ENCODE measurements around the gene NOP10.
A peak's percentile ranks its signal among the peaks of the same experiment; 100 is the strongest.

Gene NOP10

GRCh38 chr15:34338347-34338746 lies 4.6 kb downstream of the NOP10 start:
- no peak for DNase-seq (ENCODE audit: low read depth)
- TF ChIP-seq CTCF (IDR thresholded peaks at IDR 0.05; ENCODE audit: low read depth, low read length) (no peak), MAX (IDR thresholded peaks at IDR 0.05; ENCODE audit: low read depth, low read length) (no peak)
- peak overlapping the region; percentile 44 for H3K4me3 ChIP-seq (ENCODE audit: low read depth, low read length)

- peak; percentile 96 for DNase-seq (ENCODE audit: low read depth)
- H3K4me3 ChIP-seq (ENCODE audit: low read depth, low read length) = peak within 1 kb of the TSS; percentile 72
- no peak for TF ChIP-seq CTCF (IDR thresholded peaks at IDR 0.05; ENCODE audit: low read depth, low read length)
- TF ChIP-seq MAX (IDR thresholded peaks at IDR 0.05; ENCODE audit: low read depth, low read length) = peak; percentile 27
- peak; percentile 64 for TF ChIP-seq POLR2A (IDR thresholded peaks at IDR 0.05; ENCODE audit: extremely low read depth, insufficient read length)
- peak; percentile 22; the same call in 1 of the 2 replicates for TF ChIP-seq MYC (IDR thresholded peaks at IDR 0.05; ENCODE audit: low read depth, low read length)
Measured at GRCh38 chr15:34337557-34338306, 5.2 kb downstream of the NOP10 start, which contains the start of gene SLC12A6. Gene SLC12A6 (minus strand): TSS chr15:34337781. CDS start chr15:34336680, 1,101 bp downstream.

GRCh38 chr15:34336991-34337556 lies 5.9 kb downstream of the NOP10 start:
- TF ChIP-seq POLR2A (IDR thresholded peaks at IDR 0.05; ENCODE audit: extremely low read depth, insufficient read length) = no peak
- no peak for TF ChIP-seq MYC (IDR thresholded peaks at IDR 0.05; ENCODE audit: low read depth, low read length)
- no peak for TF ChIP-seq CTCF (IDR thresholded peaks at IDR 0.05; ENCODE audit: low read depth, low read length)
- TF ChIP-seq MAX (IDR thresholded peaks at IDR 0.05; ENCODE audit: low read depth, low read length) = no peak
- H3K4me3 ChIP-seq (ENCODE audit: low read depth, low read length) = peak overlapping the region; percentile 72
- DNase-seq (ENCODE audit: low read depth) = peak; percentile 47

- TF ChIP-seq CTCF (IDR thresholded peaks at IDR 0.05; ENCODE audit: low read depth, low read length) (no peak), MAX (IDR thresholded peaks at IDR 0.05; ENCODE audit: low read depth, low read length) (no peak), MYC (IDR thresholded peaks at IDR 0.05; ENCODE audit: low read depth, low read length) (no peak), POLR2A (IDR thresholded peaks at IDR 0.05; ENCODE audit: extremely low read depth, insufficient read length) (no peak)
- peak overlapping the region; percentile 72 for H3K4me3 ChIP-seq (ENCODE audit: low read depth, low read length)
- peak; percentile 27 for DNase-seq (ENCODE audit: low read depth)
Measured at GRCh38 chr15:34336231-34336990, 6.5 kb downstream of the NOP10 start.

- peak overlapping the region; percentile 72 for H3K4me3 ChIP-seq (ENCODE audit: low read depth, low read length)
- DNase-seq (ENCODE audit: low read depth) = peak; percentile 81
Measured at GRCh38 chr15:34335176-34336032, 7.5 kb downstream of the NOP10 start.

More at GRCh38 chr15:34335176-34336032, 7.5 kb downstream of the NOP10 start:
- TF ChIP-seq CTCF (IDR thresholded peaks at IDR 0.05; ENCODE audit: low read depth, low read length) (no peak), MYC (IDR thresholded peaks at IDR 0.05; ENCODE audit: low read depth, low read length) (0 out of 2 replicates have a peak, but pooled peaks have one; percentile 10)
